Stimulated activated CD4-positive, alpha-beta T cell treated with anti-CD3 and anti-CD28 coated beads, Interleukin-2, amount 100 ng/mL, for 4 hours (primary cell): Measurements from ENCODE around the gene EGFL7.

Experiments used
- DNase-seq: peaks from one replicate; pipeline ENCODE4 v3.0.0-alpha.2; 2020; ENCODE audit warnings: low read depth

The EGFL7 gene

DNA sequence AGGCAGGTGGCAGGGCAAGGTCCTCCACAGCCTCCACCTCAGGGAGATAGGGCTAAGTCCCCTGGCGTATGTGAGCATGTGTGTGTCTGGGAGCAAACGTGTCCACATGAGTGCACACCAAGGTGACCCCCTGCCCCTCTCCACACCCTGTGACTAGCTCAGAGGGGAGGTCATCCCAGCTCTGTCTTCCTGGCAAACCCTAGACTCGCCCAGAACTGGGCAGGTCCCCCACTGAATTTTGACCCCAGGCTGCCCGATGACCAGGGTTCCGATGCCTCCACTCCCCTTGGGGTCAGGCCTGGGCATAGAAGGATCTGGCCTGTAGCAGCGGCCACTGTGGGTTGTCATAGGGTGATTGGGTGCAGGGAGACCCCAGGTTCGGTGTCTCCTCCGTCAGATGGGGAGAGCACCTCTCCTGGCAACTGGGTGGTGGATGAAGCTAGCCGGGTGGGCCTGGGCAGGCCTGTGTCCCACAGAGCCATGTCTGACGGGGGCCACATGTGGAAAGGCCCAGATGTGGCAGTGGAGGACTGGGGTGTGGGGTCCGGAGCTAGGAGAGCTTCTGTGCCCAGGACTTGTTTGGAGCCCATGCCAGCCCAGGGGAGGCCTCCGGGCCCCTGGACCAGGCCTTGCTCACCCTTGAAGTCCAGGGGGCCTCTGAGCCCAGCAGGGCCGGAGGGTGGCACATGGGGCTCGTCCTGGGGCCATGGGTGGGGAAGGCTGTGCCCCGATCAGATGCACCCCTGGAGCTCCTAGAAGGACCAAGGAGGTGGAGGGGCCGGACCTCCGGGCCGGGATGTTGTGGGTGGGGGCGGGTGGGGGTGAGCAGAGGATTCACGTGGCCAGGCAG is 55.9 kb downstream of the EGFL7 start:
- no peak for DNase-seq

DNA sequence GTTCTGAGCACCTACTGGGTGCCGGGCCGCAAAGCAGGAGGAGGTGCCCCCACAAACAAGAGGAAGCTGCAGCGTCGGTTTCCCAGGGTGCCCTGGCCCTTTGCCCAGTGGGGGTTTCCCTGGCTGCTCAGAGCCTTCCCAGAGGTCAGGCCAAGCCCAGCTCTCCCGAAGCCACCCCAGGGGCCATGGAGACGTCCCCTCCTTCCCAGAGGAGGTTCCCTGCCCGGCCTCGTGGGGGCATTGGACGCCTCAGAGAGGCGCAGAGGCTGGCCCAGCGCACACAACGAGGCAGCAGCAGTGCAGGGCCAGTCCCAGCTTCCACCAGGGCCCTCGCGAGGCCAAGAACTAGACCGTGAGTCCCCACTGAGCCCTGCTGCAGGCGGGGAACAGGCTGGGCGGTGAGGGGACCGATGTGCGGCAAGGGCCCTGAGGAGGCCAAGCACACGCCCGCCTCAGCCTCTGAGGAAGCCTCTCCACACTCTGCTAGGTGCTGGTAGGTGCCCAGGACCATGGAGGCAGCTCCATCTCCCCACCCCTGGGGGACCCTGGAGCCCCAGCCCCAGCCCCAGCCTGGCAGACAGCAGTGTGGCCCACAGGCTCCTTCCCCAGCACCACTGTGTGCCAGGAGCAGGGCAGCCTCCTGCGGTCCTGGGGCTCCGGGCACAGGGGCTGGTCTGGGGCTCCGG is 56.6 kb downstream of the EGFL7 start:
- no peak for DNase-seq

DNA sequence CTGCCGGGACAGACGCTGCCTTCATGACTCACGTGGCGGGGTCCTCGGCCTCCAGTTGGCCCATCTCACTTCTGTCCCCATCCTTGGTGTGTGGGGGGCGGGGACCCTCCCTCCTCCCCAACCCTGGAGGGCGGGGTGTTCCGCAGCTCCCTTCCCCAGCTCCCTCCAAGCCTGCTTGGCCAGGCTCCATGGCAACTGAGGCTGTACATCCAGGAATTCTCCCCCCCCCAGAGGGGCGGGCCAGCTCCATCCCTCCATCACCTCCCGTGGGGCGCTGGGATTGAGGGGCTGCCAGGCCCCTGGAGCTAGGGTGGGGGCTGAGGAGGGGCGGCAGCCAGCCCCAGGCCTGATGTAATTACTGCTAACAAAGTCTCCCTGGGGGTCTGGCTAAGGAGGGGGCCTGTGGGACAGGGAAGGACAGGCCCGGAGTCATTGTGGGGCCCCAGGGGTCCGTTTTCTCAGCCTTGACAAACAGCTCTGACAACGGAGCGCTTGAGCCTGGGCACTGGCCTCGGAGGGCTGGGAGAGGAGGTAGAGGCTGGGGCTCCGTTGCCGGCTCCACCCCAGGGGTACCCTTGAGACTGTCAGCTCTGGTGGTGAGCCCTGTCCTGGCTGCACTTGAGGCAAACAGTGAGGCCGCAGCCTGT is 57.7 kb downstream of the EGFL7 start:
- DNase-seq = no peak

DNA sequence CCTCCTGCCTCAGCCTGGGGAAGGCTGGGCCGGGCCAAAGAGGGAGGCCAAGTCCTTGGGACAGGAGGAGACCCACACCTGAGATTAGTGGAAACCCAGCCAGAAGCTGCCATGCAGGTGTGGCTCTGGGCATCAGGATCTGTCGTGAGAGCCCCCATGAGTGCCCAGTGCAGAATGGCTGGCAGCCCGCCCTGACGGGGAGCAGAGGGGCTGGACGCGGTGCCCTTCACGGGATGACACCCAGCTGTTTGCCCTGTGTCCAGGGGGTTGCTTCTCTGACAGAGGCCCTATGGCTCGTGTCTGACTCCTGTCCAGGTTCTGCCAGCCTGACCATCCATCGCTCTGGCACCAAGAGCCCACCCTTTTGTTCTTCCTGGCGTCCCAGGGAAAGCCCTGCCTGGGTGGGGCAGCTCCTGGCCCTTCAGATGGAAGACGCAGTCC is 58.2 kb downstream of the EGFL7 start:
- no peak for DNase-seq

DNA sequence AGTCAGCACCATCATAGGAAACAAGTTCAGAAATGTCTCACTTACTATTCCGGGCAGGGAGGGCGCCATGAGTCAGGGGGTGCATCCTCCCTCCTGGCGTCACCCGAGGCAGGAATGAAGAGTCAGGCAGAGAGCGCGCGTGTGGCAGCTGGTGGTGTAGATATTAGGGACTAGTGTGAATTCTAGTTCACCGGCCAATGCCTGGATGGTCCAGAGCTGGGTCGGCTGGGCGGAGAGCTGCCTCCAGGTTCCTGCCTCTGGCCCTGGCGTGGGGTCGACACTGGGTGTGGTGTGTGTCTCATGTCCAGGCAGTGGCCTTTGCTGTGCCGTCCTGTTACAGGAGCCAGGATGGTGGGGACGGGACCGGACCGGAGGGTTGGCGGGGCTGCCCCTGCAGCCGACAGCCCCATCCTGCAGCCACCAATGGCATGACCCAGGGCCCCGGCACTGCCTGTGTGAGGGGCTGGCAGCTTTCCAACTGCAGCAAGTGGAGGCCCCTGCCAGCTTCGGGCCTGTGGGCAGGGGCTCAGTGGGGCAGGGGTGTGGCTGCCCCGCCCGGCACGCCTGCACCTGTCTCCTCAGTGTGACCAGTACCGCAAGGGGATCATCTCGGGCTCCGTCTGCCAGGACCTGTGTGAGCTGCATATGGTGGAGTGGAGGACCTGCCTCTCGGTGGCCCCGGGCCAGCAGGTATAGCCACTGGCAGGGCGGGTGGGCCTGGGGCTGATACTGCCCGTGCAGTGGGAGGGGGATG is 58.8 kb downstream of the EGFL7 start:
- no peak for DNase-seq
